ENCODE data around the gene CNTNAP2.

- TF ChIP-seq CTCF (IDR thresholded peaks at IDR 0.05) (no peak), POLR2A (IDR thresholded peaks at IDR 0.05) (no peak), POLR2AphosphoS5 (IDR thresholded peaks at IDR 0.05) (no peak), EP300 (IDR thresholded peaks at IDR 0.05) (no peak)
These were observed 316.9 kb downstream of the CNTNAP2 start for GRCh38 chr7:146433501-146433900.

Data from stomach (tissue), 4 donors.